ENCODE measurements around the gene C2CD3. TPM values are rescaled to one million over a fixed set of nuclear protein-coding genes. Genes with fewer than 3 reads are reported as not detected.

The C2CD3 gene
- total and polyA plus RNA-seq, 9 of the 15 experiments (the other 6 are each of a cell fraction or from before 2014, with no cell fraction given): 4.4 to 20.2 (median 15.4) TPM

- Histone ChIP-seq H3K4me1 (replicated peaks in 1 of 2; ENCODE audit: control insufficient read depth in 2 of 2, insufficient read depth in 2 of 2, low read length in 2 of 2) (peaks cover 20% of the 10 kb centered on the region in 2 experiments; a peak in 4 of 5 replicates), H3K27me3 (ENCODE audit: control insufficient read depth in 2 of 2, insufficient read depth in 2 of 2, low read length in 2 of 2) (no peaks in the 10 kb centered on the region), H4K20me1 (replicated peaks; ENCODE audit: control insufficient read depth, insufficient read depth, low read length) (peaks cover 6% of the 10 kb centered on the region), H3K27ac (ENCODE audit: extremely low read depth, low read depth, low read length) (no peak overlapping the region), H3K9ac (ENCODE audit: insufficient read depth in 1 of 2, low read depth in 2 of 2, low read length in 2 of 2) (no peak overlapping the region), H3K36me3 (ENCODE audit: control insufficient read depth, insufficient read depth, low read length) (no peaks in the 10 kb centered on the region; the same call in 2 of the 3 replicates), H2AFZ (ENCODE audit: low read depth, low read length) (no peak overlapping the region), H3K4me2 (ENCODE audit: insufficient read depth, low read length) (no peak overlapping the region), H3K4me3 (no peak overlapping the region), H3K79me2 (ENCODE audit: control insufficient read depth, insufficient read depth, low read length) (no peaks in the 10 kb centered on the region), H3K9me1 (ENCODE audit: control insufficient read depth, insufficient read depth, low read length) (no peaks in the 10 kb centered on the region), H3K9me3 (replicated peaks; ENCODE audit: control insufficient read depth, insufficient read depth, low read depth, low read length) (no peaks in the 10 kb centered on the region)
- no peak for ATAC-seq
- ChIA-PET CTCF (ENCODE audit: low intra/inter-chr PET ratio) (no interaction called here), POLR2A (interaction anchor here (0.6 kb wide), 1 partner anchor 864 kb away, joined by 3 read pairs; no protein-coding TSS in a partner anchor)
- intact Hi-C loops (cut with micrococcal nuclease): no loop called here
- BruUV-seq (replicated peaks): no TSS peak
- FAIRE-seq: no peak
- no peak for DNase-seq (ENCODE audit: extremely low read depth in 1 of 4, low spot score in 3 of 4)
- 22% methylated on average over 4 of the region's 4 CpGs for whole genome bisulfite sequencing (ENCODE audit: insufficient coverage, low coverage, missing lambda C conversion rate)
- no peak for TF ChIP-seq NBN (IDR thresholded peaks at IDR 0.05; ENCODE audit: low read depth)
- peak; percentile 71; the same call in 1 of the 2 replicates for TF ChIP-seq HES1 (IDR thresholded peaks at IDR 0.05; ENCODE audit: low read depth)
- TF ChIP-seq NR2C1 (IDR thresholded peaks at IDR 0.05): no peak
- TF ChIP-seq NR2C1 (tag; IDR thresholded peaks at IDR 0.05): peak; percentile 59; the same call in 1 of the 2 replicates
- peak; percentile 50; the same call in 1 of the 2 replicates for TF ChIP-seq ESRRA (IDR thresholded peaks at IDR 0.05; ENCODE audit: borderline replicate concordance, low read depth)
- no peak for TF ChIP-seq SRF (CRISPR knock-in tag; IDR thresholded peaks at IDR 0.05)
- peak in 1 of 2 experiments; percentile 68; a peak in 2 of 4 replicates for TF ChIP-seq RCOR1 (IDR thresholded peaks at IDR 0.05; ENCODE audit: borderline replicate concordance in 1 of 2, low read depth in 2 of 2, low read length in 2 of 2)
- TF ChIP-seq, protein P1, sequence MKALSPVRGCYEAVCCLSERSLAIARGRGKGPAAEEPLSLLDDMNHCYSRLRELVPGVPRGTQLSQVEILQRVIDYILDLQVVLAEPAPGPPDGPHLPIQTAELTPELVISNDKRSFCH (CRISPR knock-in tag; IDR thresholded peaks at IDR 0.05): no peak
- TF ChIP-seq, protein P1 (tag; IDR thresholded peaks at IDR 0.05): peak; percentile 68; the same call in 1 of the 2 replicates
- TF ChIP-seq CBFA2T3 (IDR thresholded peaks at IDR 0.05): peak; percentile 42
- TF ChIP-seq NR2C2 (CRISPR knock-in tag; IDR thresholded peaks at IDR 0.05): no peak
- TF ChIP-seq NR2C2 (tag; IDR thresholded peaks at IDR 0.05): peak; percentile 73
- no peak for TF ChIP-seq YBX1 (IDR thresholded peaks at IDR 0.05)
- 0 out of 2 replicates have a peak, but pooled peaks have one; percentile 10 for TF ChIP-seq TEAD4 (IDR thresholded peaks at IDR 0.05; ENCODE audit: low read length)
- TF ChIP-seq TEAD4 (CRISPR knock-in tag; IDR thresholded peaks at IDR 0.05; ENCODE audit: borderline replicate concordance): no peak
- peak; percentile 9 for TF ChIP-seq MEIS2 (IDR thresholded peaks at IDR 0.05; ENCODE audit: partially characterized antibody)
- TF ChIP-seq KDM1A (IDR thresholded peaks at IDR 0.05): peak; percentile 61 to 74; a peak in 3 of 4 replicates
- TF ChIP-seq ARHGAP35 (IDR thresholded peaks at IDR 0.05; ENCODE audit: partially characterized antibody): no peak
- TF ChIP-seq CEBPG (CRISPR knock-in tag; IDR thresholded peaks at IDR 0.05): no peak
- TF ChIP-seq CEBPG (tag; conservative IDR thresholded peaks at IDR 0.05 in 1 of 2, IDR thresholded peaks at IDR 0.05 in 1 of 2): peak; percentile 39; a peak in 1 of 4 replicates
- no peak for TF ChIP-seq ELF2 (CRISPR knock-in tag; IDR thresholded peaks at IDR 0.05)
- in situ Hi-C loops (cut with MboI): no loop called here
Measured at GRCh38 chr11:74019104-74019738, 151.6 kb downstream of the C2CD3 start.
